Type B pancreatic cell (in vitro differentiated cells): ENCODE measurements around the gene ZNF302. TPM values are rescaled to one million over a fixed set of nuclear protein-coding genes. Genes with fewer than 3 reads are reported as not detected.

ENCODE experiments used
- DNase-seq: peaks from one replicate; pipeline ENCODE4 v3.0.0; 2021; ENCODE audit warnings: mixed read lengths; ENCODE audit not compliant: unreplicated experiment; ENCODE audit errors: extremely low spot score
- H3K27ac Mint-ChIP-seq: 2 replicates; pipeline ENCODE4 v1.8.0; 2021; ENCODE audit warnings: mild to moderate bottlenecking, mixed read lengths
- H3K27me3 Mint-ChIP-seq: 2 replicates; pipeline ENCODE4 v1.8.0; 2021; ENCODE audit warnings: mixed read lengths
- H3K36me3 Mint-ChIP-seq: 2 replicates; pipeline ENCODE4 v1.8.0; 2021; ENCODE audit warnings: mixed read lengths
- H3K4me1 Mint-ChIP-seq: one replicate; pipeline ENCODE4 v1.8.0; 2021; ENCODE audit warnings: mixed read lengths; ENCODE audit not compliant: unreplicated experiment
- H3K4me3 Mint-ChIP-seq: 2 replicates; pipeline ENCODE4 v1.8.0; 2021; ENCODE audit warnings: mild to moderate bottlenecking, mixed read lengths
- H3K9me3 Mint-ChIP-seq: 2 replicates; pipeline ENCODE4 v1.8.0; 2021; ENCODE audit warnings: mixed read lengths
- CTCF ChIP-seq: fragments of 200-600 bp; sonication (generic); conservative IDR thresholded peaks from 2 replicates; pipeline ENCODE4 v1.5.0; 2021; ENCODE audit warnings: antibody characterized with exemption, mild to moderate bottlenecking
- total RNA-seq: library from RNA; stranded (reverse); gene quantifications from 2 replicates; pipeline ENCODE4 v1.2.1, GENCODE V29; 2021; ENCODE audit warnings: low replicate concordance

Gene ZNF302
- total RNA-seq, 1 donor from 2014 or later = 41.5 TPM

- TF ChIP-seq CTCF = no peak
- Mint-ChIP-seq H3K27me3 (peaks cover 13% of the 10 kb centered on the region), H3K9me3 (peaks cover 7% of the 10 kb centered on the region), H3K4me3 (no peak overlapping the region), H3K27ac (no peak overlapping the region), H3K4me1 (no peaks in the 10 kb centered on the region), H3K36me3 (peaks cover 12% of the 10 kb centered on the region)
- DNase-seq = no peak
Measured at GRCh38 chr19:34690372-34690771, 12.9 kb downstream of the ZNF302 start.

GRCh38 chr19:34692549-34692948 is 15.1 kb downstream of the ZNF302 start:
- Mint-ChIP-seq H3K9me3 (no peaks in the 10 kb centered on the region), H3K4me1 (no peaks in the 10 kb centered on the region), H3K27ac (no peak overlapping the region), H3K36me3 (no peaks in the 10 kb centered on the region), H3K4me3 (no peak overlapping the region), H3K27me3 (peaks cover 13% of the 10 kb centered on the region)
- DNase-seq = no peak
- TF ChIP-seq CTCF = no peak

GRCh38 chr19:34707661-34708060 is 30.2 kb downstream of the ZNF302 start:
- Mint-ChIP-seq H3K9me3 (peaks cover 3% of the 10 kb centered on the region), H3K4me3 (no peak overlapping the region), H3K27ac (no peak overlapping the region), H3K27me3 (peaks cover 16% of the 10 kb centered on the region), H3K4me1 (no peaks in the 10 kb centered on the region), H3K36me3 (no peaks in the 10 kb centered on the region)
- no peak for TF ChIP-seq CTCF
- no peak for DNase-seq

- Mint-ChIP-seq H3K4me1 (no peaks in the 10 kb centered on the region), H3K9me3 (peaks cover 19% of the 10 kb centered on the region), H3K27ac (no peak overlapping the region)
Measured at GRCh38 chr19:34711890-34712289, 34.4 kb downstream of the ZNF302 start.

GRCh38 chr19:34712395-34713261 is 35.1 kb downstream of the ZNF302 start:
- DNase-seq = no peak
- peaks cover 10% of the 10 kb centered on the region for H3K27me3 Mint-ChIP-seq
- peaks cover 19% of the 10 kb centered on the region for H3K9me3 Mint-ChIP-seq
- no peak overlapping the region for H3K27ac Mint-ChIP-seq
- H3K36me3 Mint-ChIP-seq = no peaks in the 10 kb centered on the region
- peak; percentile 77 for TF ChIP-seq CTCF
- no peaks in the 10 kb centered on the region for H3K4me1 Mint-ChIP-seq
- no peak overlapping the region for H3K4me3 Mint-ChIP-seq

More at GRCh38 chr19:34711890-34712289, 34.4 kb downstream of the ZNF302 start:
- no peak for TF ChIP-seq CTCF
- Mint-ChIP-seq H3K4me3 (no peak overlapping the region), H3K27me3 (peaks cover 8% of the 10 kb centered on the region), H3K36me3 (no peaks in the 10 kb centered on the region)
- no peak for DNase-seq
